CD8-positive, alpha-beta memory T cell (primary cell): Measurements from ENCODE around the gene EFNA5. TPM values are rescaled to one million over a fixed set of nuclear protein-coding genes. Genes with fewer than 3 reads are reported as not detected.

Experiments
- CTCF ChIA-PET: fragments of 350-600 bp; sonication (Branson Sonifier 250); formaldehyde crosslinking; loops from one replicate; lab custom pipeline; 2021; ENCODE audit warnings: antibody characterized with exemption; lab: Charles Lee
- POLR2A ChIA-PET: fragments of 350-600 bp; sonication (Branson Sonifier 250); formaldehyde crosslinking; loops from one replicate; lab custom pipeline; 2021; ENCODE audit warnings: antibody characterized with exemption; lab: Charles Lee
- DNase-seq, 5 donors: peaks; one replicate each; pipeline versions ENCODE4 v3.0.0 to v3.0.0-alpha.2; 2020 to 2022; ENCODE audit warnings: mixed read lengths in 1 of 5
- H3K27ac ChIP-seq: one replicate; pipeline ENCODE4 v1.7.0; 2013; ENCODE audit warnings: low read depth, mild to moderate bottlenecking, low read length, moderate library complexity
- H3K27me3 ChIP-seq: 2 replicates; pipeline ENCODE4 v1.7.0; 2013; ENCODE audit warnings: low read length, mild to moderate bottlenecking; ENCODE audit not compliant: insufficient read depth, poor library complexity, severe bottlenecking
- H3K36me3 ChIP-seq: 2 replicates; pipeline ENCODE4 v1.7.0; 2013; ENCODE audit warnings: mild to moderate bottlenecking, low read length, moderate library complexity; ENCODE audit not compliant: insufficient read depth
- H3K4me1 ChIP-seq: 2 replicates; pipeline ENCODE4 v1.7.0; 2013; ENCODE audit warnings: mild to moderate bottlenecking, low read length, moderate library complexity; ENCODE audit not compliant: insufficient read depth
- H3K4me3 ChIP-seq: 2 replicates; pipeline ENCODE4 v1.7.0; 2013; ENCODE audit warnings: mild to moderate bottlenecking, low read length
- H3K9me3 ChIP-seq: 2 replicates; pipeline ENCODE4 v1.7.0; 2013; ENCODE audit warnings: mild to moderate bottlenecking, low read length
- H3K27ac Mint-ChIP-seq, 8 donors: one replicate each; pipeline ENCODE4 v1.8.0; 2020 to 2021; ENCODE audit warnings: mixed read lengths in 8 of 8, mild to moderate bottlenecking in 6 of 8, inconsistent platforms in 3 of 8, moderate library complexity in 3 of 8
- H3K27me3 Mint-ChIP-seq, 2 donors: one replicate each; pipeline ENCODE4 v1.8.0; 2020 to 2021; ENCODE audit warnings: mixed read lengths in 2 of 2, mild to moderate bottlenecking in 1 of 2, moderate library complexity in 1 of 2
- H3K36me3 Mint-ChIP-seq, 3 donors: one replicate each; pipeline ENCODE4 v1.8.0; 2020 to 2021; ENCODE audit warnings: mixed read lengths in 3 of 3, inconsistent platforms in 1 of 3, mild to moderate bottlenecking in 1 of 3
- H3K4me1 Mint-ChIP-seq, 3 donors: one replicate each; pipeline ENCODE4 v1.8.0; 2020 to 2021; ENCODE audit warnings: mixed read lengths in 3 of 3, inconsistent platforms in 1 of 3, mild to moderate bottlenecking in 1 of 3
- H3K4me3 Mint-ChIP-seq, 7 donors: one replicate each; pipeline ENCODE4 v1.8.0; 2020 to 2021; ENCODE audit warnings: mixed read lengths in 7 of 7, mild to moderate bottlenecking in 6 of 7, moderate library complexity in 4 of 7, inconsistent platforms in 2 of 7
- H3K9me3 Mint-ChIP-seq, 5 donors: one replicate each; pipeline ENCODE4 v1.8.0; 2020 to 2022; ENCODE audit warnings: mixed read lengths in 5 of 5, mild to moderate bottlenecking in 3 of 5, moderate library complexity in 2 of 5, inconsistent platforms in 1 of 5
- polyA plus RNA-seq: library from polyadenylated mRNA; unstranded; fragments of 300-500 nt; fragmentation: Illumina TruSeq; gene quantifications from one replicate; pipeline ENCODE4 v1.2.3, GENCODE V29; 2021
- total RNA-seq, 2 experiments: library from RNA; stranded (reverse); gene quantifications; one replicate each; pipeline ENCODE4 v1.2.3, GENCODE V29; 2021

The EFNA5 gene
- total and polyA plus RNA-seq, 3 experiments from 2014 or later = 0.21 TPM; not detected in 2

GRCh38 chr5:107539726-107540330 lies 130.9 kb downstream of the EFNA5 start:
- ChIA-PET POLR2A (no interaction called here), CTCF (interaction anchor here (3.1 kb wide), 1 partner anchor 33 kb away, joined by 18 read pairs; no protein-coding TSS in a partner anchor)
- no peaks in the 10 kb centered on the region for H3K36me3 Mint-ChIP-seq

DNA sequence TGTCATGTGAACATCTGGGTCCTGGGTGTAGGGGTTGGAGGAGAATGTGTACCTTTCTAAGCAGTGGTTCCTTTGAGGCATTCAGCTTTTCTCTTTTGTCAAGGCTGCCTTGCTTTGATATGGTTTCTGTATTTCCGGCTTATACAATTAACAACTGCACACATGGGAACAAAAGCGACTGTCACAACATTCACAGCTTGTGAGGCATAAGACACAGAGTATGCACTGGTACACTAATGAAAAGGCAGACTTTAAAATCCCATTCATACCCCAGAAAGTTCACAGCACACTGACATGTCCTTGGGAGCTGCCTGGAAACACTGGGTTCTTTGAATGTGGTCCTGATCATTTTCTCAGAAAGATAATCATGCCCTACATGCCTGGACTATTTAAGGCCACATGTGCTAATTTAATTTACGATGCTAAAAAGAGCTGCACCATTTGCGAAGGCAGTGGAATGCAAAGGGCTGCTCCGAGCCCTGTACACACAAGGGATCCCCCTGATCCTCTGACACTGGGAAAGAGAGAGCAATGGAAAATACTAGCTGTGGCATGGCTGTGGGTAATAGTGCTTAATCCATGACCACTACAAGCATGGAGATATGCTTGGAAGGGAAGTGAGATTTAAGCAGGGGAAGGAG lies 131.8 kb downstream of the EFNA5 start:
- Mint-ChIP-seq H3K36me3 (no peaks in the 10 kb centered on the region), H3K4me3 (peak overlapping the region in 3 of 7 donors; percentile 10 to 44 (median 13)), H3K27ac (peak overlapping the region in 1 of 8 donors; percentile 17), H3K4me1 (peaks cover 30 to 40% (median 34%) of the 10 kb centered on the region in 3 donors), H3K9me3 (no peaks in the 10 kb centered on the region), H3K27me3 (no peaks in the 10 kb centered on the region)
- no peaks in the 10 kb centered on the region for H3K27me3 ChIP-seq
- H3K9me3 ChIP-seq = no peaks in the 10 kb centered on the region
- H3K4me1 ChIP-seq = no peaks in the 10 kb centered on the region
- H3K36me3 ChIP-seq = no peaks in the 10 kb centered on the region
- no peak overlapping the region for H3K4me3 ChIP-seq
- H3K27ac ChIP-seq = no peak overlapping the region
- ChIA-PET CTCF (interaction anchor here (3.1 kb wide), 1 partner anchor 34 kb away, joined by 18 read pairs; no protein-coding TSS in a partner anchor), POLR2A (no interaction called here)
- no peak for DNase-seq

More at GRCh38 chr5:107539726-107540330, 130.9 kb downstream of the EFNA5 start:
- no peak overlapping the region for H3K27ac ChIP-seq
- Mint-ChIP-seq H3K27ac (peak overlapping the region in 2 of 8 donors; percentile 17 to 33), H3K4me3 (no peak overlapping the region), H3K27me3 (no peaks in the 10 kb centered on the region), H3K9me3 (no peaks in the 10 kb centered on the region), H3K4me1 (peaks cover 21 to 31% (median 25%) of the 10 kb centered on the region in 3 donors)
- H3K9me3 ChIP-seq = no peaks in the 10 kb centered on the region
- H3K36me3 ChIP-seq = no peaks in the 10 kb centered on the region
- H3K27me3 ChIP-seq = no peaks in the 10 kb centered on the region
- no peaks in the 10 kb centered on the region for H3K4me1 ChIP-seq
- no peak for DNase-seq
- H3K4me3 ChIP-seq = no peak overlapping the region

DNA sequence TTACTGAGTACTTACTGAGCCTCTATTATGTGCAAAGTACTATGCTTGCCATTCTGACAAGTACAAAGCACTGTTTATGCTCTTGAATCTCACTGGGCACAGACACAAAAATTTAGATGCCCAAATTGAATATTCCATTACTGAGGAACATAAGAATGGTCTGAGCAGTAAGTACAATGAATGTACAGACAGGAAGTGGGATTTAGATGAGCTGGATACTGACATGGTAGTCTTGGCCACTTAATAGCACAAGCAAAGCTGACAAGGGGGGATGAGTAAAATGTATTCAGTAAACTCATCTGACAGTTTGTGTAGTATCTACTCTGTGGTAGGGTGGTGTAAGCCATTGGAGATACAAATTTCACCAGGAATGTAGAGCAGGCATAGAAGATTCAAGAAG lies 132.4 kb downstream of the EFNA5 start:
- Histone ChIP-seq H3K36me3 (no peaks in the 10 kb centered on the region), H3K27me3 (no peaks in the 10 kb centered on the region), H3K9me3 (no peaks in the 10 kb centered on the region), H3K4me1 (no peaks in the 10 kb centered on the region), H3K4me3 (no peak overlapping the region), H3K27ac (no peak overlapping the region)
- no peak for DNase-seq
- Mint-ChIP-seq H3K27me3 (no peaks in the 10 kb centered on the region), H3K36me3 (no peaks in the 10 kb centered on the region), H3K27ac (peak overlapping the region in 1 of 8 donors; percentile 17), H3K9me3 (no peaks in the 10 kb centered on the region), H3K4me1 (peaks cover 32 to 45% (median 38%) of the 10 kb centered on the region in 3 donors), H3K4me3 (no peak overlapping the region)
- ChIA-PET CTCF (interaction anchor here (0.9 to 3.1 kb wide), 2 partner anchors 10 to 34 kb away, joined by 3 to 18 read pairs; no protein-coding TSS in a partner anchor), POLR2A (no interaction called here)

DNA sequence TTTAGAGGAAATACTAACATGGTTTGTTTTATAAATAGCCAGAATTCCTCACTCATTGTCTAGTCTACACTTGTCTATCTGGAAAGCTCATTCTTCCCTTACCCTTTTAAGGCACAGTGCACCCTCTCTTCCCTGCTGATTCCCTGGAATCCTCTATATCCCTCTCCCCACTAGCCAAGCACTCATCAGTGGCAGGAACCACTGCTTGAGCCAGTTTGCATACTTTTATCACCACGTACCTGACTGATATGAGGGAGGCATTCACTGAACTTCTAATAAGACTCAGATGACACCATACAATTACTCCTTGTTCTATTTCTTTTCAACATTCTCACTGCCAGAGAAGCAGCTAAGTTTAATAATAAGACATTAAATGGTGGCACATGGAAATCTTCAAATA lies 134.9 kb downstream of the EFNA5 start:
- Histone ChIP-seq H3K27ac (no peak overlapping the region), H3K27me3 (no peaks in the 10 kb centered on the region), H3K4me3 (no peak overlapping the region), H3K9me3 (no peaks in the 10 kb centered on the region), H3K36me3 (no peaks in the 10 kb centered on the region), H3K4me1 (no peaks in the 10 kb centered on the region)
- Mint-ChIP-seq H3K36me3 (no peaks in the 10 kb centered on the region), H3K9me3 (no peaks in the 10 kb centered on the region), H3K4me1 (peaks cover 32 to 45% (median 40%) of the 10 kb centered on the region in 3 donors), H3K27ac (no peak overlapping the region), H3K27me3 (no peaks in the 10 kb centered on the region), H3K4me3 (no peak overlapping the region)
- DNase-seq = no peak
- ChIA-PET CTCF (no interaction called here), POLR2A (no interaction called here)

DNA sequence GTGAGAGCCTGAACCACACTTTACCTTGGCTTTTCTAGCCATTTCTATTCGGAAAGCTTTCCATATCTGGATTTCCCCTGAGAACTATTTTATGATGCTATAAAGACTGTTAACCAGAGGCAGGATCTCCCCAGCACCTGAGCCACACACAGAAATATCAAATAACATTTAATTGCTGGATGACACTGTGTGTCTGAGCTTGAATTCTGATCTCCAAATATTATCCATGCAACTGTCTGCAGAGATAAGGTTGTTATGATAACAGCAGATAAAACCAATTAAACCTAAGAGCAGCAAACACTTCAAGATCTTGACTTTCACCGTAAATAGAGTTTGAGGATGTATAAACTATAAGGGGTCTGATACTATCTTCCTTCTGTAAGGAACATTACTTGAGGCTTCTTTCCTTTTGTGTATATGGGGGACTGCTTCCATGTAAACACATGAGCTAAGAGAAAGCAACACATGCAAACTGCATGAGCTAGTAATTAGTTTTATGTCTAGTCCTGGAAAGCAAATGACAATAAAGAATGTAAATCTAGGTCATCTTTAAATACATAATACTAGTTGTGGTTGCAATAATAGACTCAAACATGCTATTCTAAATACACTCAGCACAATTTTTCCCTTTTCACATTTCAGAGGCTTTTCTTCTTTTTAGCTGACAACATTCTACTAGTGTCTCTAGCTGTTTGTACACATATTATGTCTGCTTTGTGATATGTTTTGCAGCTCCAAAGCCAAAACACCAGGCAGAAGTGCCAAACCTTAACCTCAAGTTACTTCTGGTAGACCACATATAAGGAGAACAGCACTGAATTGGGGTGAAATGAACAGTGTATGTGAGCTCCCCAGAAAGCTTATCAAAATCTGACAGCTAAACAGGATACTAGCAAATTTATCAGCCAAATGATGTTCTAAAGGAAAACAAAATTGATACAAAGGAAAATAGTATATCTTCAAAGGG lies 136.5 kb downstream of the EFNA5 start:
- Histone ChIP-seq H3K36me3 (no peaks in the 10 kb centered on the region), H3K4me1 (no peaks in the 10 kb centered on the region), H3K27me3 (no peaks in the 10 kb centered on the region), H3K27ac (no peak overlapping the region), H3K9me3 (no peaks in the 10 kb centered on the region), H3K4me3 (no peak overlapping the region)
- POLR2A ChIA-PET = no interaction called here
- no peaks in the 10 kb centered on the region for H3K36me3 Mint-ChIP-seq
- H3K4me3 Mint-ChIP-seq = no peak overlapping the region
- H3K27ac Mint-ChIP-seq = peak overlapping the region in 3 of 8 donors; percentile 2 to 47 (median 17)
- peaks cover 26 to 36% (median 32%) of the 10 kb centered on the region in 3 donors for H3K4me1 Mint-ChIP-seq
- no peaks in the 10 kb centered on the region for H3K27me3 Mint-ChIP-seq
- H3K9me3 Mint-ChIP-seq = no peaks in the 10 kb centered on the region
- CTCF ChIA-PET = interaction anchor here (1.1 kb wide), 1 partner anchor 38 kb away, joined by 6 read pairs; no protein-coding TSS in a partner anchor
- DNase-seq = peak in 1 of 5 donors; percentile 7

DNA sequence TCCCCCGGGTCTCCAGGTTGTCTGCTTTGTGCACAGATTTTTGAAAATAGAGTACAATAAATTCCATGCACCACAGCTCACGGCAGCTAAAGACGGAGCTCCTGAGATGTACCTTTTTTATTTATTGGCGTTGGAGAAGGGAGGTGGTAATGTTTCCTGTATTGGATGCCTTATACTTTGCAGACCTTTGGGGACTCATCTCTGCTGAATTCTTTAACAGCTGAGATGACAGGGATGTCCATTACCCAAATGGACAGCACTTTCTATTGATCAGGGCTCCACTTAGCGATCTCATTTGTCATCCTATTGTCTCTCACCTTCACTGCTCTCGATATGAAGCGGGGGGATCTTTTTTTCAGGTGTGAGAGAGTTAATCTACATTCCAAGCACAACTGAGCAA lies 137.8 kb downstream of the EFNA5 start:
- H3K27ac ChIP-seq = no peak overlapping the region
- no peaks in the 10 kb centered on the region for H3K4me1 ChIP-seq
- peak overlapping the region in 2 of 8 donors; percentile 10 to 22 for H3K27ac Mint-ChIP-seq
- no peaks in the 10 kb centered on the region for H3K27me3 ChIP-seq
- no peaks in the 10 kb centered on the region for H3K9me3 Mint-ChIP-seq
- H3K27me3 Mint-ChIP-seq = no peaks in the 10 kb centered on the region
- H3K9me3 ChIP-seq = no peaks in the 10 kb centered on the region
- ChIA-PET POLR2A (no interaction called here), CTCF (no interaction called here)
- H3K4me3 ChIP-seq = no peak overlapping the region
- H3K4me3 Mint-ChIP-seq = no peak overlapping the region
- H3K4me1 Mint-ChIP-seq = peaks cover 16 to 24% (median 22%) of the 10 kb centered on the region in 3 donors
- H3K36me3 ChIP-seq = no peaks in the 10 kb centered on the region
- DNase-seq = no peak
- no peaks in the 10 kb centered on the region for H3K36me3 Mint-ChIP-seq

- Mint-ChIP-seq H3K27me3 (no peaks in the 10 kb centered on the region), H3K27ac (no peak overlapping the region), H3K9me3 (no peaks in the 10 kb centered on the region), H3K36me3 (no peaks in the 10 kb centered on the region), H3K4me1 (peaks cover 16 to 20% (median 20%) of the 10 kb centered on the region in 3 donors), H3K4me3 (no peak overlapping the region)
- Histone ChIP-seq H3K36me3 (no peaks in the 10 kb centered on the region), H3K9me3 (no peaks in the 10 kb centered on the region), H3K4me1 (no peaks in the 10 kb centered on the region), H3K27ac (no peak overlapping the region), H3K4me3 (no peak overlapping the region), H3K27me3 (no peaks in the 10 kb centered on the region)
- DNase-seq = no peak
- POLR2A ChIA-PET = no interaction called here
- CTCF ChIA-PET = no interaction called here
Observed at GRCh38 chr5:107532169-107532878, 138.4 kb downstream of the EFNA5 start.
